HG03442 (cell line): ENCODE data around the gene ADGRB3.
A peak's percentile ranks its signal among the peaks of the same experiment; 100 is the strongest.
"Not testable (repeated sequence)": the region's sequence is repeated elsewhere in the genome, so short reads cannot be mapped to it uniquely, and the experiment has no call there.

Experiments used
- ATAC-seq: cut with Tn5 transposase; IDR thresholded peaks from one replicate; pipeline ENCODE4 v1.9.1; 2021; ENCODE audit warnings: mild to moderate bottlenecking, moderate library complexity; ENCODE audit not compliant: unreplicated experiment

Gene ADGRB3

GRCh38 chr6:69216127-69216526 lies 581.0 kb downstream of the ADGRB3 start:
- ATAC-seq = no peak

- no peak for ATAC-seq
Measured at GRCh38 chr6:69217343-69217742, 582.3 kb downstream of the ADGRB3 start.

GRCh38 chr6:69220375-69220774 lies 585.3 kb downstream of the ADGRB3 start:
- no peak for ATAC-seq

GRCh38 chr6:69232008-69232407 lies 596.9 kb downstream of the ADGRB3 start:
- ATAC-seq = no peak

- ATAC-seq = peak; percentile 7
Measured at GRCh38 chr6:69232496-69232895, 597.4 kb downstream of the ADGRB3 start.

- ATAC-seq = peak; percentile 98
Measured at GRCh38 chr6:69232911-69233448, 597.9 kb downstream of the ADGRB3 start.

- no peak for ATAC-seq
Measured at GRCh38 chr6:69238067-69238466, 603.0 kb downstream of the ADGRB3 start.

- ATAC-seq = no peak
Measured at GRCh38 chr6:69246983-69247382, 611.9 kb downstream of the ADGRB3 start.

- ATAC-seq = no peak
Measured at GRCh38 chr6:69261010-69261409, 625.9 kb downstream of the ADGRB3 start.

- ATAC-seq = no peak
Measured at GRCh38 chr6:69263297-69263696, 628.2 kb downstream of the ADGRB3 start.

- peak; percentile 41 for ATAC-seq
Measured at GRCh38 chr6:69265090-69265489, 630.0 kb downstream of the ADGRB3 start.

GRCh38 chr6:69265706-69266105 lies 630.6 kb downstream of the ADGRB3 start:
- no peak for ATAC-seq

GRCh38 chr6:69276204-69276603 lies 641.1 kb downstream of the ADGRB3 start:
- ATAC-seq = no peak

GRCh38 chr6:69279805-69280204 lies 644.7 kb downstream of the ADGRB3 start:
- no peak for ATAC-seq

- ATAC-seq = no peak
Measured at GRCh38 chr6:69280858-69281257, 645.8 kb downstream of the ADGRB3 start.

- no peak for ATAC-seq
Measured at GRCh38 chr6:69284176-69284730, 649.2 kb downstream of the ADGRB3 start.

- ATAC-seq = no peak
Measured at GRCh38 chr6:69285054-69285453, 650.0 kb downstream of the ADGRB3 start.

GRCh38 chr6:69286331-69286730 lies 651.2 kb downstream of the ADGRB3 start:
- no peak for ATAC-seq

GRCh38 chr6:69288198-69288597 lies 653.1 kb downstream of the ADGRB3 start:
- not testable (repeated sequence) for ATAC-seq

GRCh38 chr6:69289689-69290495 lies 654.8 kb downstream of the ADGRB3 start:
- ATAC-seq = no peak

GRCh38 chr6:69293471-69293870 lies 658.4 kb downstream of the ADGRB3 start:
- no peak for ATAC-seq

GRCh38 chr6:69294407-69294806 lies 659.3 kb downstream of the ADGRB3 start:
- no peak for ATAC-seq
